Measurements from ENCODE around the gene AGAP3.

AGAP3 gene

DNA sequence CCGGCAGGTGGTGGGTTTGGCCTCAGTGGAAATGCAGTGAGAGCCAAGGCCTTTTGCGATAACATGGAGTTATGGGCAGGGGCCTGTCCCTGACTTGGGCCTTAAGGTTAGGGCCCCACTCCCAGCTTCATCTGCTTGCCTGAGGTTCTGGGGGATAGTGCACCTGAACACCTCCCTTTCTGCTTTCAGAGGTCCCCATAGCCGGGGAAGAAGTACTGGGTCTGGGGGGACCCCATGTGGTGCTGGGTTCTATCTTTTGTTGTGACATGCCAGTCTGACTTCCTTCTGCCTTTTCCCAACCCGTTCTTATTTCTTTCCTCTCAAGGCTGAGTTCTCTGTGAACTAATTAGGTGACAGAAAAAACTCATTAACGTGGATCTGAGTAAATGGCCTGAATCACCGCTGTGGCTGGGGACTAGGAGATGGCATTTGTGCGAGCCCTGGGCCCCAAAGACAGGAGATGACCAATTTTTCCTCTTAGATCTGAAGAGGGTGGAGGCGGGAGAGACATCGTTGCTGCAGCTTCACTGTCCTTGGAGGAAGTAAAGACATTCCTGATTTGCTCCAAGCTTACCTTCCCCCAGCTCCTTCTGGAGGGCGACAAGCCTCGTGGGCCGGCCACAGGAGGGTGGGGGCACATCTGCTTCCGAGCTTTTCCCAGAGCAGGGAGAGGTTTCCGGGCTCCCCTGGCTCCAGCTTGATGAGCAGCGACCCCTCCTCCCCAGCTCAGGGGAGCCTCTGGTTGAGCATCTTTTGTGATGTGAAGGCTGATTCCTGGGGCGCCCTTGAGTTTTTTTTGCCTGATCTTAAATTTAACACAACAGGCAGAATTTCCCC is 2.0 kb downstream of the AGAP3 start:
- DNase-seq (ENCODE audit: low read depth) = no peak

DNA sequence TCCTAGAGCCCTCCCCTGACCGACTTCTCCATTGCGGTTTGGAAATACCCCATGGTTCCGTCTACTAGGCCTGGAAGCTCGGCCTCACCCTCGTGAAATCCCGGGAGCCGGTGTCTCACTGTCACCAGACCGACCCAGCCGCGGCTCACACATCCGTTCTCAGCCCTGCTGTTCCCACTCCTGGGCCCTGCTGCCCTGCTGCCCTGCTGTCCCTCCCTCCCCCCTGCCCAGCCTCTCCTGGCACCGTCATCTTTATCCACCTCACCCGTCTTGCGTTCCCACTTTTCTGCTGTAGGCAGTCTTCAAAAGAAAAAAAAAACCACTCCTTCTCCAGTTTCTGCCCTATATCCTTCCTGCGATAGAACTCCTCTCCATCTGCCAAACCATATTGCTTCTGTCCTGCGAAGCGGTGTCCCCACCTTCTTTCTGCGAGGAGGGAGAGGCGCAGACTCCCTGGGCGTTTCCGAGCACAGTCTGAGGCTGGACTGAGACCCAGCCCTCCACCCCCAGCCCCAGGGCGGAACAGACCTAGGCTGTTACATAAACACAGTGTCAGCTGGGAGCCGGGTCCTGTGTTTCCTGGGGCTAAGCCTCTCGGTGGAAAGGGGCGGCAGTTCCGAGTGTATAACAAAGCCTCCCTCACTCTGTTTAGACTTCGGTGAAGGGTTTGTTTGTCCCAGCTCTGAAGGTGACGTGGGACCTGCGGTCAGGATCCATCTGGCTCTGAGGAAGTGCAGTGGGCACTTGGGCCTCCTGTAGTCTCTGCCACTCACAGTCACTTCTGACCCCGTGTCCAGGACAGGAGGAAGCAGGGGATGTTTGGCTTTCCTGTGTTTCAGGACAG is 2.8 kb downstream of the AGAP3 start:
- DNase-seq (ENCODE audit: low read depth) = no peak

DNA sequence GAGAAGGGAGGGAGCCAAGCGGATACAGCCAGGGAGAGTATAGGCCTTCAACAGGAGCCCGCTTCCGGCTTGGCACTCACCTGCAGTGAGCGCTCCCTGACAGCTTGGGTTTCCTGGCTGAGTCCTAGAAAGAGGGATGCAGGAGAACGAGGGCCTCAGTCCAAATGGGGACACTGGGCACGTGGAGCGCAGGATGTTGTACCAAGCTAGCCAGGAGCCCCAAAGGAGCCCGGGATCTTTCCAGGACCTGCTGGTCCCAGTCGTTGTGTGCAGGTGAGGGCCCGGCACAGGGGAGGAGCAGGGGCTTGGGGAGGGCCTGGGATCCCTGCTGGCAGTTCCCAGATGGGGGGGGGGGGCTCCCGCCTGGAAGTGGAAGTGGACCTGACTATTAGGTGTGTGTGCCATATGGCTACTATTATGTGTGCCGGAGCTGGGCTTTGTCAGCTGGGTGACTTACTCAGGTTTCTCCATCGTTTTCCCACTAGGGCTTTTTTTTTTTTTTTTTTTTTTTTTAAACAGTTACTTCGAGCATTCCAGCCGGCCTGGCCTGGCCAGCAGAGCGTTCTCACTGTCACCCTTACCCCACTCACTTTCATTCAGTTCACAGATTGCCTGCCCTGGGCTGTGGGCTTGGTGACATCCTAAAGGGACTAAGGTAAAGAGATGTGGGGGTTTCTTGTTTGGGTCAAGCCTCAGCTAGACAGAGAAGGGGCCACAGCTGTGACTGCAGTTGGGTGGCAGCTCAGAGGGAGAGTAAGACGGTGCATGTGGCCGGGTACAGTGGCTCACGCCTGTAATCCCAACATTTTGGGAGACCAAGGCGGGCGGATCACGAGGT is 3.8 kb downstream of the AGAP3 start:
- DNase-seq (ENCODE audit: low read depth) = no peak

DNA sequence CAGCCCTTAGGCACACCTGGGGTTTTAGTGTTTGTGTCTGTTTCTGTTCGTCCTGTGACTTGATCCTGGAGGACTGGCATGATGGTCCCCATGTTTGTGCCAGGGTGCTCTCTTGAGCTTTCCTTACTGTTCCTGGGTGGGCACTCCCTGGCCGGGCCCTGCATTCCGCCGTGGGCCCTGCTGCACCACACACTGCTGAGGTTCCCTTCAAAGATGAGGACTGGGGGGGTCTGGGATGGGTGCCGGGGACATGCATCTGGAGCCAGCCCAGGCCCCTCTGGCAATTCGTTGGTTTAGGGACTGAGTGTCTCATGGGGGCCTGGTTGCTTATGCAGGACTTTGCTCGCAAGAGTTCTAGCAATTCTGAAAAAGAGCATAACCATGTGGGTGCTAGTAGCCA is 4.7 kb downstream of the AGAP3 start:
- DNase-seq (ENCODE audit: low read depth) = no peak

DNA sequence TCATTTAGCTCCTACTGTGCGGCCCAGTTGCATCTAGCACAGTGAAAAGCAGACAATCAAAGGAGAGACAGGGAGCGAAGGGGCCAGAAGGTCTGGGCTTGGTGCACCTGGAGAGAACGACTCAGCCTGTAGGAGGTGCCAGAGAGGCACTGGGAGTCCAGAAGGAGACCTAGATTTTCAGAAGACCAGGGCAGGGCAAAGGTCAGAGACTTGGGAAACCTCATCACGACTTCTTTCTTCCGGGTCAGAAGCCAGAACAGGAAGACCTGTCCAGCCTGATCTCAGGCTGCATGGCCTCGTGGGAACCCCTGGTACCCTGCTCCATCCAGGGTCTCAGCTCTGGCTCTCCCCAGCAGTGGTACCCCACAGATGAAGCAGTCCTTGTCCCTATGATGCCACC is 5.2 kb downstream of the AGAP3 start:
- DNase-seq (ENCODE audit: low read depth) = no peak

DNA sequence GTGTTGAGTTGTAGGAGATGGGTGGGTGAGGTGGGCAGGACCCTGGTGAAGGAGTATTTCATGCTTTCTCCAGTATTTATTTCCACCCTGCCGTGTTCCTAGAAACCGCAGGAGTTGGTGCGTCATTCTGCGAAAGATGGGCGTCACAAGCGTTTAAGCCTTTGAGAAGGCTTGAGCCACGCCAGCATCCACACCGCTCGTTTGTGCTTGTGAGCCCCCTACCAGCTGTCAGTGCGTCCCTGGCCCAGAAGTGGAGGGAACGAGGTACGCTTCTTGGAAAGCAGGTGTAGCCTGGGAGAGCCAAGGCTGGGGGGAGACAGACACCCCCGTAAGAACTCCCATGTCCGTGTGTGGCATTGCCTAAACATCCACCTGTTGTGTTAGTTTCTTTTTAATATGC is 5.7 kb downstream of the AGAP3 start:
- no peak for DNase-seq (ENCODE audit: low read depth)

DNA sequence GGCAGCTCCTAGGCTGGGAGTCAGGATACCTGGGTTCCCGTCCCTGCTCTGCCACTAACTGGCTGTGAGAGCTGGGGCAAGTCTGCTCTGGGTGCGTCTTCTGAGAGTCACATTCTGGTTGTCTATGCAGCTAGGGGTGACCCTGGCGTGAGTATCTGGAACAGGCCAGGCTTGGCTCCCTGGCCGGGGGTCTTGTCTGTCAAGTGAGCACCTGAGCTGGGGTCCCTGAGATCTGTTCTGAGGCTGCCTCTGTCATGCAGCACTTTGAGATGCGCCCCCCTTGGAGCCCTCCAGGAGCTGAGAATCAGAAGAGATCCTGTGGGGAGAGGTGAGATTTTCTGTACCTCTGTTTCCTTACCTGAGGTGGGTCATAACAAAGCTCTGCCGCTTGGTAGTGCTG is 7.5 kb downstream of the AGAP3 start:
- no peak for DNase-seq (ENCODE audit: low read depth)

DNA sequence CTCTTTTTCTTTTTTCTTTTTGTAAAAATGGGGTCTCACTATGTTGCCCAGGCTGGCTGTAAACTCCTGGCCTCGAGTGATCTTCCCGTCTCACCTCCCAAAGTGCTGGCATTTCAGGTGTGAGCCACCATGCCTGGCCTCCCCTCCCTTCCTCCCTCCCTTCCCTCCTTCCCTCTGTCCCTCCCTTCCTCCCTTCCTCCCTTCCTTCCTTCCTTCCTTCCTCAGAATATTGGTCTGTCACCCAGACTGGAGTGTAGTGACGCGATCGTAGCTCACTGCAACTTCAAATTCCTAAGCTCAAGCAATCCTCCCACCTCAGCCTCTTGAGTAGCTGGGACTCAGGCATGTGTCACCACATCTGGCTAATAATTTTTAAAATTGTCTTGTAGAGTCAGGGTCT is 8.4 kb downstream of the AGAP3 start:
- no peak for DNase-seq (ENCODE audit: low read depth)

DNA sequence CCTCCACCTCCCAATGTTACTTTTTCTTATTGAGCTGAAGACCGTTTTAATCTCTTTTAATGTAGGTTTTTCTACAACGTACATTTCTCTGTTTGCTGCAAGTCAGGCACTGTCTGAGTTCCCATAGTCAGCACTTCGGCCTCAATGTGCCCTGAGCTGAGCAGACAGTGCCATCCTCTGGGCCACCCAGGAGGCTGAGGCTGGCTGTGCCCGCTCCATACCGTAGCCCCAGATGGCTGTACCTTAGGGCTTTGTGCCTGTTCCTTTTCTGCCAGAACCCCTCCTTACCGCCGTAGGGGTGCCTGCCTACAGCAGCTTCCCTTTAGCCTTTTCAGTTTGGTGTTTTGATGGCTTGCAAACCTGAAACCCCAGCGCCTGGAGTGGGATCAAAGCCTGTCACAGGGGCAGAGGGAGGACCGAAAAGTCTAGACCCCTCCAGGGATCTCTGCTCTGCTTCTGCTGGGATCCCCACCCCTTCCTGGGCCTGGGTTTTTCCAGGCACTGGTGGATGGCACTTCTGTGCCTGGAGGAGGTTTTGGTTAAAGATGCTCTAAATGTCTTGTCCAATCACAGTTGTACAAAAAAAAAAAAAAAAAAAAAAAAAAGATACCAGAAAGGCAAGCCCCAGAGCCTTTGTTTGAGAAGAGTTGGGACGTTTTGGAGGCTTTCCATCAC is 9.0 kb downstream of the AGAP3 start:
- no peak for DNase-seq (ENCODE audit: low read depth)

DNA sequence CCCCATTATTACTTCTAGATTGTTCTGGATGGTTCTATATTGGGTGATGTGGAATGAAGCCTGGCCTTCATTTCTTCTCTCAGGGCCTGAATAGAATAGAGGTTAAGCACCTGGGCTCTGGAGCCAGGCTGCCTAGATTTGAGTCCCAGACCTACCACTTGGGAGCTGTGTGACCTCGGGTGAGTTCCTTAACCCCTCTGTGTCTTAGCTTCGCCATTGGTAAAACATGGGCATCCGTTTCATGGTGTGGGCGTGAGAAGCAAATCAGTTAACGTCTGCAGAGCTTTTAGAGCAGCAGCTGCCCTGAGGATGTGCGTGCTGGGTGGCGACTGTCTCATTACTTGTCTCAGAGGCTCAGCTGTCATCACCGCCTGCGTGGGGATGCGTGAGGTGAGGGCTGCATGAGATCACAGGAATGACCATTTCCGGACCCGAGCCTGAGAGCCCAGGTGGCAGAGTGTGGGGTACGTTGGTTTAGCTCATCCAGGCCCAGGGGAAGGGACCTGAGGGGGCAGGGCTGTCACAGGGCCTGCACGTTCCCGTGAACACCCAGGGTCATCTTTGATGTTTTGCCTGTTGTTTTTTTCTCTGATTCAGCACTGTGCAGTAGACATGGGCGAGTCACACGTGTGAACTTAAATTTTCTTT is 9.7 kb downstream of the AGAP3 start:
- no peak for DNase-seq (ENCODE audit: low read depth)

DNA sequence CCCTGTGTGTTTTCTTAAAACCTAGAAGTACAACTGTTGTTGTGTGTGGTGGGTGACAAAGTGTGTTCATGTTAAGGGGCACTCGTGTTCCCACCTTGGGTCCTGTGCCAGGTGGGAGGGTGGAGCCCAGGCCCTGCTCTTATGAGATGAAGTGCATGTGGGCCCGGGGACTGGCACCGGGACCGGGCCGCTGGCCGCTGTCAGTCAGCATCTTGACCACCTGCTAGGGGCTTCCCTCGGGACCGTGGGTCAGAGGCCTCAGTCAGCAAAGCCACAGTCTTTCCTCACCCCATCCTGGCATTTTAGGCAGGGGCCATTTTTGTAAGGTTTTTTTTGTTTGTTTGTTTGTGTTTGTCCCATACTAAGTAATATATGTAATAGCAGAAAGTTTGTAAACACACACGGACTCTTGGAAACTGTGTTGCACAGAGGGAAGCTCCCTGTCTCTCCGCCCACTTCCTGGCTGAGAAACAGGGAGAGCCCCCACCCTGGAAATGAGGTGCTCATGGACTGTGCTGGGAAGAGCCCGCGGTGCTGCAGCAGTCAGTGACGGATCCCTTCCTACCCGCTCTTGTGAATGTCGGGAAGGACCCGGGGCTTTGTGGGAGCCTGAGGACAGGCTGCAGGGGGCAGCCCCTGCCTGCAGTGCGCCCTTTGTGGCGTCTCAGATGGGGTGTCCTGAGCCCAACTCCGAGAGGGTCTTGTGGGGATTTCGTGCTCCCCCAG is 13.4 kb downstream of the AGAP3 start:
- DNase-seq (ENCODE audit: low read depth) = no peak

DNA sequence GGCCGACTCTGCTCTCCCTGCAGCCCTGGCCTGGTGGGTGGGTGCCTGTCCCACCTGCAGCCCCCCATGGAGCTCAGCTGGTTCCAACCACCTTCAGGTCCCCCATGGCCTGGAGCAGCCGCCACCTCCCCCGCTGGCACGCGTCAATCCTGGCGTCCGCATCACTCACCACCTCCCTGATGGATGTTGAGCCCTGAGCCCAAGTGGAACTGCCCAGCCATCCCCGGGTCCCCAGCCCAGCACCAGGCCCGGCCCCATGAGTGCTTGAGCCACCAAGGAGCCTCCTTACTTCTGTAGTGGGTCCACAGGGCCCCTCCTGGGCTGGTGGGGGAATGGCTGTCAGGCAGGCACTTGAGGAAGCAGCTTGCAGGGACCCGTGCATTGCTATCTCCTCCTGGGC is 14.6 kb downstream of the AGAP3 start:
- DNase-seq (ENCODE audit: low read depth) = no peak

DNA sequence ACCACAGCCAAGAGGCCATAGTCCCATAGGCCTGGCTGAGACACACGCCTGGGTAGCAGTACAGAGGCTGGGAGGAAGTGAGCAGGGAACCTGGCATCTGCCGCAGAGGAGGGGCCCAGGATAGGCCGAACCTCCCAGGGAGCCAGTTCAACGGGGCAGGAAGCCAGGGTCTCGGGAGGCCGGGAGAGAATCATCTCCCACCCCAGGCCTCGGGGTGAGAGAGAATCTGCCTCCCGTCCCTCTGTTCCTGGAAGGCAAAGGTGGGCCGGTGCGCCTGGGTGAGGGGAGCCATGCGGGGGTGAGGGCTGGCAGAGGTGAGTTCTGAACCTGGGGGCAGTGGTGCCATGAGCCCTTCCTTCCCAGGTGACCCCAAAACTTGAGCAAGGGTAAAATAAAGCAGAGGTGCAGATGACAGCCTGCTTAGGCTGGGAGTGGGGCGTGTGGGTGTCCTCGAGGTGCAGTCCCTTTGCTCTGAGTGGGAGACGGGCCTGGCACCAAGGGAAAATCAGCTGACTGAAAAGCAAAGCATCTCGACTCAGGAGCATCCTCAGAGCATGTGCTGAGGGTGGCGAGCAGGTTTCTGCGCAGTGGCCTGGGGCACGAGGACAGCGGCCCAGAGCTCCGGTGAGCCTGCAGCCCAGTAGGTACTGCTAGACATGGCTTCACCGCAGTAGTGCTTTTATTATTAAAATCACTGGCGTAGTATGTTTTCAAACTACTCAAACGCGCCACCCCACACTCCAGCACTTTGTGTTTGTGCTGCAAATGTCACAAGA is 15.5 kb downstream of the AGAP3 start:
- DNase-seq (ENCODE audit: low read depth) = no peak

DNA sequence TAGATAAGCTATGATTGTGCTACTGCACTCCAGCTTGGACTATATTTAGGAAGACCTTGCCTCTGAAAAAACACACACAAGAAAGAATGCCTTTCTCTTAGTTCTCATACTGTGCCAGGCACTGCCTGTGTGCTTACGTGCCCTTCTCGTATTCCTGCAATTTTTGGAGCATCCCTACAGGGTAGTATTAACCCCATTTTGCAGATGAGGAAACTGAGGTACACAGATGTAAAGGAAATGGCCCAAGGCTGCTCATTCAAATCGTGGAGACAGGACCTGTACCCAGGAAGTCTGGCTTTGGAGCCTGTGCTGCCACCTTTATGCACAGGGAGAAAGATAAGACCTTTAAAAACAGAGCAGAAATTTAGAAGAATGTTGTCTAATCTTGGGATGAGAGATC is 16.7 kb downstream of the AGAP3 start:
- DNase-seq (ENCODE audit: low read depth) = no peak

DNA sequence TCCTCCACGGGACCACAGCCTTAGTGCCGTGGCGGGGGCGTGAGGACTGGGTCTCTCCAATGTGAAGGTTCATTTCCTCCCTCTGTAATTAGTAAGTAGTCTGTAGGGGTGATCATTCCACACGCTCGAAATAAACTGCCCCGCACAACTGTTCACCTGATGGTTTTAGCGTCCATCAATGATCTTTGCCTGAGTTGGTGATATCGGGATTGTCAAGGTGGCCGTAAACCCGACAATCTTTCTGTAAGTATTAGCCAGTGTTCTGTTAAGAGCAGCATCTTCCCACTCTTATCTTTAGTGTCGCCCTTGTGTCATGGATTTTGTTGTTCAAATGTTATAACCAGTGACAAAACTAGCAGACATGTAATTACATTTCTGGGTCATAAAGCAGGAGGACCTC is 17.7 kb downstream of the AGAP3 start:
- no peak for DNase-seq (ENCODE audit: low read depth)

DNA sequence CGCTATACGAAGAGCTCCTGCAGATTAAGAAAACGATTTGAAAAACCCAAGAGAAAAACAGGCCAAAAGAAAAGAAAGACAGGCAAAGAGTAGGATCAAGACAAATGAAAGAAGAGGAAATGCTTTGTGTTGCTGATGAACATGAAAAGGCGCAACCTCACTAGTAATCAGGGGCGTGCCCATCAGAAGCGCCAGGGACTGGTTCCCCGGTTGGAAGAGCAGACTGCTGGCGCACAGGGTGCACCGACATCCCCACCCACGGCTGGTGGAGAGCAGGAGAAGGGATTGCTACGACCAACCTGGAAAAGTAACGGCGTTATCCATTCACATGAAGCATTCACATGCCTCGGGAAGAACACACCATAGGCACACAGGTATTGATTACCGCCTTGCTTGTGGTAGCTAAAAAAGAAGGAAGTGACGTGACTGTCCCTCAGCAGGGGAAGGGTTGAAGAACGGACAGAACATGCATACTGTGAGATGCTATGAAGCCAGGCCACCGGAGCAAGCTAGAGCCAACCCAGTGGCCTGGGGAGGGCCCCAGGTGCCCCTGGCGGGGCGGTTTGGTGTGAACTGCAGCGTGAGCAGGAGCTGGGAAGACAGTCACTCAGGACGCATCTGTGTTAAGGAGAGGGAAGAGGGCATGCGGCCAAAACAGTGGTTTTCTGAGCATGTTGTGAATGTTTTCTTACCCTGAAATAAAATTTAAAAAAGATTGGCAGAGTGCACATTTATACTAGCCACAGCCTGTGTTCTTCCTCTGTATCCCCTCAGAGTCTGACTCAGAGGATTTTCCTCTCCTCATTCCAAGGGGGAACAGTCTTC is 18.3 kb downstream of the AGAP3 start:
- no peak for DNase-seq (ENCODE audit: low read depth)

DNA sequence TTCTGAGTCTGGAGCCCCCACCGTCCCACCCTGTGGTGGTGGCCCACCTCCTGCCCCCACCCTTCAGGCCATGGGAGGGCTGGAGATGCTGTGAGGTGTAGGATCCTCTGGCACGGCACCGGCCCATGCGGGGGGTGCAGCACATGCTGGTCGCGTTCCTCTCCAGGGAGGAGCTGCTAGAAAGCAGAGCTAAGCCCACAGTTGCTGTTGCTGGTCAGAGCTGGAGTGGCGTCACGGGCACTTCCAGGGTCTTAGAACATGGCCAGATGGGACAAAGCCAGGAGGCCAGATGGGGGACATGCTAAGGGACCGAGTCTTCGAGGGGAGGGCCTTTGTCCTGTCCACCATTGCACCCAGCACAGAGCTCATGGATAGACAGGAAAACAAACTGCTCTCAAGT is 21.6 kb downstream of the AGAP3 start:
- no peak for DNase-seq (ENCODE audit: low read depth)

DNA sequence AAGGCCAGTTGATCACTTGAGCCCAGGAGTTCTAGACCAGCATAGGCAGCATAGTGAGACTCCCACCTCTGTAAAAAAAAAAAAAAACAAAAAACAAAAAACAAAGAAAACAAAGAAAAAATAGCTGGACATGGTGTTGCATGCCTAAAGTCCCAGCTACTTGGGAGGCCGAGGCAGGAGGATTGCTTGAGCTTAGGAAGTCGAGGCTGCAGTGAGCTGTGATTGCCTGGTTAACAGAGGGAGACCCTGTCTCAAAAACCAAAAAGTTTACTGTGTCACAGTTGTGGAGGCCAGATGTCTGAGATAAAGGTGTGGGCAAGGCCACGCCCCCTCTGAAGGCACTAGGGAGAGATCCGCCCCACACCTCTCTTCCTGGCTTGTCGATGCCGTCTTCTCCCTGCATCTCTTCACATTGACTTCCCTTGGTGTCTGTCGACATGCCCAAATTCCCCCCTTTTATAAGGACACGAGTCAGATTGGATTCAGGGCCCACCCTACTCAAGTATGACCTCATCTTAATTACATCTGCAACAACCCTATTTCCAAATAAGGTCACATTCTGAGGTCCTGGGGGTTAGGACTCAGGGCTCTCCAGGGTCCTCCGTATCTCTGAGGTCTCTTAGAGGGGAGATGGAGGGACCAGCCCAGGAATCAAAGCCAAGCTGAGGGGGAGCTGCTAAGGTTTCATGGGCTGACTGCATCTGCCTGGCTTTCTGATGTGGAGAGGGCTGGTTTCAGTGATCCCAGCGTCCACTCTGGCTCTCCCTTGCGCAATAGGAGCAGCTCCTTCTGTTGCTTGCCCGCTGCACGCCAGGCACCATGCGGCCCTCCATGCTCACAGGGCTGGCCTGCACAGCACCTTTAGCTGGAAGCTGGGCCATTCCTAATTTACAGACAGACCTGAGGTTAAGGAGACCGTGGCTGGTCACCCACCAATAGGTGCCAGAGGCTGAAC is 23.1 kb downstream of the AGAP3 start:
- no peak for DNase-seq (ENCODE audit: low read depth)
